Measurements from ENCODE around the gene CATSPER4.

CATSPER4 gene

DNA sequence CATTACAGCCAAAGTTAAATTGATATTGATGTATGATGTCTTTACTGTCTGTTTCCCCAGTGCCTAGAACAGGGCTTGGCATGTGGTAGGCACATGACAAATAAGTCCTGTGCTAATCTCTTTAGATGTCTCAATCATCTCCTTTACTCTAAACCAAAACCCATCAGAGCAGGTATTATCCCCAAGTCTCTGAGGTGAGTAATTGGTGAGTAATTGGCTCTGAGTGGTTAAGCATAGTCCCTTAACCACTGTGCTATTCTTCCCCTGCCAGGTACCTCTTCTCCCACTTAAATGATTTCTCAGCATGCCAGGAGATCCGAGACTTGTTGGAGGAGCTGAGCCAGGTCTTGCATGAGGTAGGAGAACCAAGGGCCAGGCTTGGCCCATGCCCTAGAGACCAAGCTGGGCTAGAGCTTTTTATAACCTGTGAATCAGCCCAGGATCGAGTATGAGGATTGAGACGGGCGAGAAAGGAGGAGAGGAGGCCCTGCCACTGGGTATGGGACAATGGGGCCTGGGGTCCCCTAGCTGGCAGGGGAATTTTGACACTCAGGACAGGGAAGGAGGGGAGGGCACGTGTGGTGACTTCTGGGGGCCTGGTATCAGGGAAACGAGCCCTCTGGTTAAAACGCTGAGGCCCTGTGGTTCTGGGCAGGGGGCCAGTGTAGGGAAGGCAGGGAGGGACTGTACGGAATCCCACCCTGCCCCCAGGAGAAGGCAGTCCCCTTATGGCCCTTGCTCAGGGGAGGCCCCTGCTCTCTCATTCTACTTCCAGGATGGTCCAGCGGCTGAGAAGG lies 8.6 kb upstream of the CATSPER4 start:
- 83 to 84% methylated on average over 7 to 8 of the region's 9 CpGs for WGBS, 2 experiments (ENCODE audit: insufficient coverage in 2 of 2)
- H3K9me3 ChIP-seq (ENCODE audit: control insufficient read depth, low read length) = no peaks in the 10 kb centered on the region
- peaks cover 9% of the 10 kb centered on the region for H3K4me1 ChIP-seq (ENCODE audit: control insufficient read depth, insufficient read depth, low read length, poor library complexity, severe bottlenecking)
- no peak overlapping the region for H3K4me3 ChIP-seq (ENCODE audit: extremely low read depth, insufficient read depth, low read length, poor library complexity, severe bottlenecking)
- no peak overlapping the region for H3K27ac ChIP-seq (ENCODE audit: low read depth, low read length, severe bottlenecking)
- H3K36me3 ChIP-seq (ENCODE audit: control insufficient read depth, insufficient read depth, low read length) = no peaks in the 10 kb centered on the region

DNA sequence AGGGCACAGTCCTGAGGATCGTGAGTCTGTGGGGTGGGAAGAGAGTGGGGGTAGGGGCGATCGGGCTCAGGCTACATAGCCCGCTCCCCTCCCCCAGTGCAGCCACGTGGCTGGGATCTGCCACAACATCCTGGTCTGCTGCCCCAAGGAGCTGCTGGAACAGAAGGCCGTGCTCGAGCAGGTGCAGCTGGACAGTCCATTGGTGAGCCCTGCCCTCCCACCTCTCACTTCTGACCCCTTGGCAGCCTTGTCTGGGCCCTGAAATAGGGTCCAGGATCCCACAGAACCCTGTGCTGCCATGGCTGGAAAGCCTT lies 8.1 kb upstream of the CATSPER4 start:
- no peaks in the 10 kb centered on the region for H3K9me3 ChIP-seq (ENCODE audit: control insufficient read depth, low read length)
- no peak overlapping the region for H3K4me3 ChIP-seq (ENCODE audit: extremely low read depth, insufficient read depth, low read length, poor library complexity, severe bottlenecking)
- 88 to 93% methylated on average over 3 to 7 of the region's 7 CpGs for WGBS, 2 experiments (ENCODE audit: insufficient coverage in 2 of 2)

DNA sequence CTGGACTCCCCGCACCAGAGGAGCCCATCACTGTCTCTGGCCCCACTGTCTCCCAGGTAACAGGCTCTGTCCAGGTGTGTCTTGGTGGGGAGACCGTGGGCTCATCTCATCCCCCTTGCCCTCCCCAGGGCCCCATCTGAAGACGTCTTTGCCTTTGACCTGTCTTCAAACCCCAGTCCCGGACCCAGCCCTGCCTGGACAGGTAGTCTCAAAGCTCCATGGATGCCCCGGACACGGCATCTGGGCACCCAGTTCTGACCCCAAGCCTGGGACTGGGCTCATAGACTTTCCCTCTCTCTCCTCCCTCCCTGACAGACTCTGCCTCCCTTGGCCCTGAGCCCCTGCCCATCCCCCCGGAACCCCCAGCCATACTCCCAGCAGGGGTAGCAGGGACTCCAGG lies 6.3 kb upstream of the CATSPER4 start:
- Histone ChIP-seq H3K36me3 (ENCODE audit: control insufficient read depth, insufficient read depth, low read length) (no peaks in the 10 kb centered on the region), H3K4me1 (ENCODE audit: control insufficient read depth, insufficient read depth, low read length, poor library complexity, severe bottlenecking) (no peaks in the 10 kb centered on the region), H3K27ac (ENCODE audit: low read depth, low read length, severe bottlenecking) (no peak overlapping the region), H3K4me3 (ENCODE audit: extremely low read depth, insufficient read depth, low read length, poor library complexity, severe bottlenecking) (no peak overlapping the region), H3K9me3 (ENCODE audit: control insufficient read depth, low read length) (no peaks in the 10 kb centered on the region)
- WGBS, 2 experiments (ENCODE audit: insufficient coverage in 2 of 2) = 88 to 97% methylated on average over 4 to 7 of the region's 7 CpGs

More for the DNA sequence above, 8.1 kb upstream of the CATSPER4 start:
- no peak overlapping the region for H3K27ac ChIP-seq (ENCODE audit: low read depth, low read length, severe bottlenecking)
- H3K36me3 ChIP-seq (ENCODE audit: control insufficient read depth, insufficient read depth, low read length) = no peaks in the 10 kb centered on the region
- H3K4me1 ChIP-seq (ENCODE audit: control insufficient read depth, insufficient read depth, low read length, poor library complexity, severe bottlenecking) = peaks cover 9% of the 10 kb centered on the region

DNA sequence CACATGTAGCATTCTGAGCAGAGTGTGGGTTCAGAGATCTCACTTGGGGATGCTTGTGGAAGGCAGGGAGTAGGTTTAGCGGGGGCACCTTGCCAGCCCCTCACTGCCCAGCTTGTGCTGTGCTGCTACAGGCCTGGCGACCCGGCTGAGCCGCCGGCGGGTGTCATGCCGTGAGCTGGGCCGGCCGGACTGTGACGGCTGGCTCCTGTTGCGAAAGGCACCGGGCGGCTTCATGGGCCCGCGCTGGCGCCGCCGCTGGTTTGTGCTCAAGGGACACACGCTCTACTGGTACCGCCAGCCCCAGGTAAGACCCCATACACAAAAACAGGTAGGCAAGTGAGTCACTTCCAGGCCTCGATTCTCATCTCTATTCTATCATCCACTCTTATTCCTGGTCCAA lies 5.5 kb upstream of the CATSPER4 start:
- no peak overlapping the region for H3K4me3 ChIP-seq (ENCODE audit: extremely low read depth, insufficient read depth, low read length, poor library complexity, severe bottlenecking)
- no peaks in the 10 kb centered on the region for H3K4me1 ChIP-seq (ENCODE audit: control insufficient read depth, insufficient read depth, low read length, poor library complexity, severe bottlenecking)
- no peaks in the 10 kb centered on the region for H3K9me3 ChIP-seq (ENCODE audit: control insufficient read depth, low read length)
- no peaks in the 10 kb centered on the region for H3K36me3 ChIP-seq (ENCODE audit: control insufficient read depth, insufficient read depth, low read length)
- no peak overlapping the region for H3K27ac ChIP-seq (ENCODE audit: low read depth, low read length, severe bottlenecking)
- 93 to 94% methylated on average over 11 to 20 of the region's 21 CpGs for WGBS, 2 experiments (ENCODE audit: insufficient coverage in 2 of 2)

DNA sequence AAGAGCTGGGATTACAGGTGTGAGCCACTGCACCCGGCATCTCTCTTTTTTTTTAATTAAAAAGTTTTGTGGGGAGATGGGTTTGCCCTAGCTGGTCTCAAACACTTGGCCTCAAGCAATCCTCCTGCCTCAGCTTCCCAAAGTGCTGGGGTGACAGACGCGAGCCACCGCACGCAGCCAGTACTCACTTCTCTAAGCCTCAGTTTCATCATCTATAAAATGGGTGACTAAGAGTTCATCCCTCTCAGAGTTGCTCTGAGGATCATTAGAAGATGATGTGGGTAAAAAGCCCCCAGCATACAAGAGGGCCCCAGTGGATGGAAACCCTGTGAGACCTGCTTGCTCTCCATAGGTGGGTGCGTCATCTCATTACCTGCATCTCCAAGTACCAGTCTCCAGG lies 2.5 kb upstream of the CATSPER4 start:
- Histone ChIP-seq H3K4me3 (ENCODE audit: extremely low read depth, insufficient read depth, low read length, poor library complexity, severe bottlenecking) (no peak overlapping the region), H3K4me1 (ENCODE audit: control insufficient read depth, insufficient read depth, low read length, poor library complexity, severe bottlenecking) (no peaks in the 10 kb centered on the region)
- WGBS, 2 experiments (ENCODE audit: insufficient coverage in 2 of 2) = 100% methylated on average over 2 of the region's 6 CpGs

DNA sequence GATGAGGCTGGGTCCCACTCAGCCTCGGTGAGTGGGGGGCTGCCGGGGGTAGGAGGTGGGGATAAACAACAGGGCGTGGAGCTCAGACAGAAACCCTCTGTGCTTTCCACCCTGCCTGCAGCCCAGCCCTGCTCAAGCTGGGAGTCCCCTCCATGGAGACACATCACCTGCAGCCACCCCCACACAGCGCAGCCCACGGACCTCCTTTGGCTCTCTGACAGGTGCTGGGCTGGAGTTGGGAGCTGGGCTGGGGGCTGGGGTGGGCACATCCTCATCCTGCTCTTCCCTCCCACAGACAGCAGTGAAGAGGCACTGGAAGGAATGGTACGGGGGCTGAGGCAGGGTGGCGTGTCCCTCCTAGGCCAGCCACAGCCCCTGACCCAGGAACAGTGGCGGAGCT lies 1.9 kb upstream of the CATSPER4 start:
- H3K27ac ChIP-seq (ENCODE audit: low read depth, low read length, severe bottlenecking) = no peak overlapping the region
- no peaks in the 10 kb centered on the region for H3K9me3 ChIP-seq (ENCODE audit: control insufficient read depth, low read length)
- no peaks in the 10 kb centered on the region for H3K36me3 ChIP-seq (ENCODE audit: control insufficient read depth, insufficient read depth, low read length)
- H3K4me1 ChIP-seq (ENCODE audit: control insufficient read depth, insufficient read depth, low read length, poor library complexity, severe bottlenecking) = no peaks in the 10 kb centered on the region
- H3K4me3 ChIP-seq (ENCODE audit: extremely low read depth, insufficient read depth, low read length, poor library complexity, severe bottlenecking) = no peak overlapping the region
- WGBS, 2 experiments (ENCODE audit: insufficient coverage in 2 of 2) = 89 to 92% methylated on average over 3 to 4 of the region's 8 CpGs

More for the DNA sequence above, 2.5 kb upstream of the CATSPER4 start:
- H3K9me3 ChIP-seq (ENCODE audit: control insufficient read depth, low read length) = no peaks in the 10 kb centered on the region
- no peaks in the 10 kb centered on the region for H3K36me3 ChIP-seq (ENCODE audit: control insufficient read depth, insufficient read depth, low read length)
- H3K27ac ChIP-seq (ENCODE audit: low read depth, low read length, severe bottlenecking) = no peak overlapping the region

DNA sequence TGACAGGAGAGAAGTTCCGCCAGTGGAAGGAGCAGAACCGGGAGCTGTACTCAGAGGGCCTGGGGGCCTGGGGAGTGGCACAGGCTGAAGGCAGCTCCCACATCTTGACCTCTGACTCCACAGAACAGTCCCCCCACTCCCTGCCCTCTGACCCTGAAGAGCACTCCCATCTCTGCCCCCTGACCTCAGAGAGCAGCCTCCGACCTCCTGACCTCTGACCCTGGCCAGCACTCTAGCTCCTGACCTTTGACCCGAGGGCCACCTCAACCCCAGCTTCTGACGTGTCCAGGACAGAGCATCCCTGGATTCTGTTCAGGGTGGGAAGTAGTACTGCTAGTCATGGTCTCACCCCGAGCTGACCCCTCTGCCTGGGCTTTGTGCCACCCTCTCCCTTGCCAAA lies 1.1 kb upstream of the CATSPER4 start:
- no peaks in the 10 kb centered on the region for H3K4me1 ChIP-seq (ENCODE audit: control insufficient read depth, insufficient read depth, low read length, poor library complexity, severe bottlenecking)
- no peak overlapping the region for H3K4me3 ChIP-seq (ENCODE audit: extremely low read depth, insufficient read depth, low read length, poor library complexity, severe bottlenecking)
- H3K27ac ChIP-seq (ENCODE audit: low read depth, low read length, severe bottlenecking) = no peak overlapping the region
- WGBS, 2 experiments (ENCODE audit: insufficient coverage in 2 of 2) = 93 to 96% methylated on average over 3 to 5 of the region's 6 CpGs
- no peaks in the 10 kb centered on the region for H3K9me3 ChIP-seq (ENCODE audit: control insufficient read depth, low read length)
- H3K36me3 ChIP-seq (ENCODE audit: control insufficient read depth, insufficient read depth, low read length) = no peaks in the 10 kb centered on the region

DNA sequence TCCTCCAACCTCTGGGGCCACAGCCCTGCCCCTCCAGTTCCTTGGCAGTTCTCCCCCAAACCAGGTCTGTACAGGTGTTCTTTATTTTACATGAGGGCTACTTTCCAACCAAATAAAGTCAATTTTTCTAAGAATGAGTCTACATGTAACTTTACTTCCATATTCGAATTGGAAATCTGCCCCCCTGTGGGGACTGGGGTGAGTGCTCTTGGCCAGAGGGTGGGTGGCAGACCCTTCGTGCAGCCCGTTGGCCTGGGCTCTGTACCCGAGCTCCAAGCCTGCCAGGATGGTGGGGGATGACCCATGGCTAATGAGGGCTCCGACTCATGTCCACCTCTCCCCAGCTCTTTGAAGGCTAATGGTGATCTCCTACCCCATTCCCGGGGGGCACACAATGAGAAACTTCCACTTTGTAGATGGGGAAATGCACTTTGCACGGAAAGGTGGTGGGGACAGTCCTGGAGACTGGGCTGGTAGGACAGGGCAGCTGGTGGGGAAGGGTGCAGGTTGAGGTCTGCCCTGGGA lies 589 bp upstream of the CATSPER4 start:
- H3K36me3 ChIP-seq (ENCODE audit: control insufficient read depth, insufficient read depth, low read length) = no peaks in the 10 kb centered on the region
- WGBS, 2 experiments (ENCODE audit: insufficient coverage in 2 of 2) = 89 to 93% methylated on average over 3 to 4 of the region's 7 CpGs
- H3K4me3 ChIP-seq (ENCODE audit: extremely low read depth, insufficient read depth, low read length, poor library complexity, severe bottlenecking) = no peak overlapping the region
- H3K4me1 ChIP-seq (ENCODE audit: control insufficient read depth, insufficient read depth, low read length, poor library complexity, severe bottlenecking) = no peaks in the 10 kb centered on the region
- H3K27ac ChIP-seq (ENCODE audit: low read depth, low read length, severe bottlenecking) = no peak overlapping the region
- H3K9me3 ChIP-seq (ENCODE audit: control insufficient read depth, low read length) = no peaks in the 10 kb centered on the region

DNA sequence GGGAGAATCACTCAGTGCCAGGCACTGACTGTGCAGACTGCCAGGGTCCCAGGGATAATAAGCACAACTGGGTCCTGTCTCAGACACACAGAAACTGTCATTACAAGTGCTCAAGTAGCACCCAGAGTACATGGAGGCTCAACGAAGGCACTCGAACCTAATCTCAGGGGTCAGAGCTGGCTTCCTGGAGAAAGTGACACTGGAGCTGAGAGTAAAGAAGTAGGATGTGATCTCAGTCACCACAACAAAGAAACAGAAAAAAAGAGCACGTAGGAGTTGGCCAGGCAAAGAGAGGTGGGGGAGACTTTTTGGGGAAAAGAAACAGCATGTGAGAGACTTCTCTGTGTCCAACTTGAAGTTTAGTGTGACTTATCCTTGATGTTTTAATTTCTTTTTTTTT lies 1.3 kb downstream of the CATSPER4 start:
- 71 to 80% methylated on average over 1 of the region's 3 CpGs for WGBS, 2 experiments (ENCODE audit: insufficient coverage in 2 of 2)
- Histone ChIP-seq H3K9me3 (ENCODE audit: control insufficient read depth, low read length) (no peaks in the 10 kb centered on the region), H3K27ac (ENCODE audit: low read depth, low read length, severe bottlenecking) (no peak overlapping the region), H3K36me3 (ENCODE audit: control insufficient read depth, insufficient read depth, low read length) (no peaks in the 10 kb centered on the region), H3K4me3 (ENCODE audit: extremely low read depth, insufficient read depth, low read length, poor library complexity, severe bottlenecking) (no peak overlapping the region), H3K4me1 (ENCODE audit: control insufficient read depth, insufficient read depth, low read length, poor library complexity, severe bottlenecking) (no peaks in the 10 kb centered on the region)

DNA sequence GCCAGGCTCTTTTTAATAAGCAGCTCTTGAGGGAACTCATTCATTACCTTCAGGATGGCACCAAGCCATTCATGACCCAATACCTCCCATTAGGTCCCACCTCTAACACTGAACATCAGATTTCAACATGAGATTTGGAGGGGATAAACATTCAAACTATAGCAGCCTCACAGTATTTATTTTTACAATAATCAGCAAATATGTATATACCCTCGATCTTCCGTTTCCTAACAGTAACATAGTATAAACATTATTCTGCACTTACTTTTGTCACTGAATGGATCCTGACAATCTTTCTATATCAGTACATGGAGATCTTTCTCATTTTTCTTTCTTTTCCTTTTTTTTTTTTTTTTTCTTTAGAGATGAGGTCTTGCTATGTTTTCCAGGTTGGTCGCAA lies 5.4 kb downstream of the CATSPER4 start:
- H3K27ac ChIP-seq (ENCODE audit: low read depth, low read length, severe bottlenecking) = no peak overlapping the region

DNA sequence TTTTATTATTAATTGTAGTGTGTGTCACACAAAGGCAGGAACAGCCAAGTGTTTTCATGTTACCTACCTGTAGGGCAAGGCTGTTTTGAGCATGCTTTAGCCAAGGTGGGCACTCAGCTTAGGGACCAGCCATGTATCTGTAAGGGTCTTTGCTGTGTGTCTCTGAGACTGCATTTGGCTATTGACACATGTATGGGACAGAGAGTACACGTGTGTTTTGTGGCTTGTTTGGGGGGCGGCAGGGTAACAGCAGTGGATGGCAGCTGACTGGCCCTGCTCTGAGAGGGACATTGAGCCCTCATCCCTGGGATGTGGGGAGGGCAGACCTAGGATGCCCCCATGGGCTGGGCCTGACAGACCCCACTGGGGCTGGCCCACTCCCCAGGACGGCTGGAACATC lies 6.9 kb downstream of the CATSPER4 start:
- no peaks in the 10 kb centered on the region for H3K4me1 ChIP-seq (ENCODE audit: control insufficient read depth, insufficient read depth, low read length, poor library complexity, severe bottlenecking)
- no peak overlapping the region for H3K27ac ChIP-seq (ENCODE audit: low read depth, low read length, severe bottlenecking)
- H3K4me3 ChIP-seq (ENCODE audit: extremely low read depth, insufficient read depth, low read length, poor library complexity, severe bottlenecking) = no peak overlapping the region
- H3K36me3 ChIP-seq (ENCODE audit: control insufficient read depth, insufficient read depth, low read length) = no peaks in the 10 kb centered on the region
- no peaks in the 10 kb centered on the region for H3K9me3 ChIP-seq (ENCODE audit: control insufficient read depth, low read length)
- 88 to 100% methylated on average over 2 to 3 of the region's 3 CpGs for WGBS, 2 experiments (ENCODE audit: insufficient coverage in 2 of 2)

More for the DNA sequence above, 5.4 kb downstream of the CATSPER4 start:
- Histone ChIP-seq H3K36me3 (ENCODE audit: control insufficient read depth, insufficient read depth, low read length) (no peaks in the 10 kb centered on the region), H3K9me3 (ENCODE audit: control insufficient read depth, low read length) (no peaks in the 10 kb centered on the region), H3K4me3 (ENCODE audit: extremely low read depth, insufficient read depth, low read length, poor library complexity, severe bottlenecking) (no peak overlapping the region), H3K4me1 (ENCODE audit: control insufficient read depth, insufficient read depth, low read length, poor library complexity, severe bottlenecking) (no peaks in the 10 kb centered on the region)
- 100% methylated on average over 2 of the region's 3 CpGs; no CpG with 5 or more reads in 1 of the 2 experiments for WGBS, 2 experiments (ENCODE audit: insufficient coverage in 2 of 2)

Measured in mesodermal cell (in vitro differentiated cells).